ENCODE results near the gene STAG1.
"Not testable (repeated sequence)": the region's sequence is repeated elsewhere in the genome, so short reads cannot be mapped to it uniquely, and the experiment has no call there.

The STAG1 gene

GRCh38 chr3:136708333-136708985 lies 43.7 kb downstream of the STAG1 start:
- DNase-seq: no peak

GRCh38 chr3:136703429-136703828 lies 48.7 kb downstream of the STAG1 start:
- no peak for DNase-seq

GRCh38 chr3:136699271-136699828 lies 52.8 kb downstream of the STAG1 start:
- DNase-seq: no peak

GRCh38 chr3:136698361-136698760 lies 53.8 kb downstream of the STAG1 start:
- no peak for DNase-seq

GRCh38 chr3:136696797-136697196 lies 55.4 kb downstream of the STAG1 start:
- no peak for DNase-seq

GRCh38 chr3:136694321-136694720 lies 57.9 kb downstream of the STAG1 start:
- DNase-seq: no peak

GRCh38 chr3:136690599-136690998 lies 61.6 kb downstream of the STAG1 start:
- DNase-seq: no peak

- DNase-seq: no peak
These were observed 66.3 kb downstream of the STAG1 start for GRCh38 chr3:136685882-136686281.

- no peak for DNase-seq
These were observed 69.4 kb downstream of the STAG1 start for GRCh38 chr3:136682740-136683312.

GRCh38 chr3:136678981-136679380 lies 73.2 kb downstream of the STAG1 start:
- DNase-seq: no peak

GRCh38 chr3:136676009-136676408 lies 76.2 kb downstream of the STAG1 start:
- DNase-seq: no peak

- no peak for DNase-seq
These were observed 76.9 kb downstream of the STAG1 start for GRCh38 chr3:136675150-136675858.

- no peak for DNase-seq
These were observed 79.7 kb downstream of the STAG1 start for GRCh38 chr3:136672457-136672856.

- DNase-seq: no peak
These were observed 80.3 kb downstream of the STAG1 start for GRCh38 chr3:136671921-136672320.

GRCh38 chr3:136670166-136670565 lies 82.0 kb downstream of the STAG1 start:
- DNase-seq: no peak

- no peak for DNase-seq
These were observed 85.1 kb downstream of the STAG1 start for GRCh38 chr3:136667081-136667480.

- not testable (repeated sequence) for DNase-seq
These were observed 85.9 kb downstream of the STAG1 start for GRCh38 chr3:136666301-136666700.

- no peak for DNase-seq
These were observed 87.4 kb downstream of the STAG1 start for GRCh38 chr3:136664771-136665170.

- DNase-seq: no peak
These were observed 90.9 kb downstream of the STAG1 start for GRCh38 chr3:136661282-136661681.

- no peak for DNase-seq
These were observed 93.1 kb downstream of the STAG1 start for GRCh38 chr3:136658946-136659682.

- DNase-seq: no peak
These were observed 94.7 kb downstream of the STAG1 start for GRCh38 chr3:136657526-136657925.

GRCh38 chr3:136653628-136654027 lies 98.5 kb downstream of the STAG1 start:
- DNase-seq: no peak

GRCh38 chr3:136651581-136651980 lies 100.6 kb downstream of the STAG1 start:
- DNase-seq: no peak
